ENCODE results near the gene EXPH5. TPM values are rescaled to one million over a fixed set of nuclear protein-coding genes. Genes with fewer than 3 reads are reported as not detected.

EXPH5 gene
- total and polyA plus RNA-seq, 2 donors (not counting 3 experiments of a cell fraction or from before 2014, with no cell fraction given): 0.03 to 0.09 TPM

GRCh38 chr11:108569896-108570295 lies 23.7 kb downstream of the EXPH5 start:
- Histone ChIP-seq H3K36me3 (ENCODE audit: control insufficient read depth in 2 of 2, extremely low read depth in 1 of 2, insufficient read depth in 2 of 2, low read length in 2 of 2) (no peaks in the 10 kb centered on the region), H3K4me3 (replicated peaks in 1 of 3; ENCODE audit: insufficient read depth in 1 of 3, low read depth in 1 of 3, low read length in 3 of 3) (no peak overlapping the region), H3K4me1 (ENCODE audit: control insufficient read depth, extremely low read depth, insufficient read depth, low read length) (no peaks in the 10 kb centered on the region), H4K20me1 (replicated peaks; ENCODE audit: control insufficient read depth, extremely low read depth, insufficient read depth, low read length) (no peaks in the 10 kb centered on the region), H3K9ac (replicated peaks; ENCODE audit: extremely low read depth, insufficient read depth, low read length) (no peak overlapping the region), H3K27ac (ENCODE audit: insufficient read depth, low read depth, low read length) (no peak overlapping the region), H3K79me2 (ENCODE audit: control insufficient read depth, insufficient read depth, low read length) (no peaks in the 10 kb centered on the region), H2AFZ (ENCODE audit: low read depth, low read length) (no peak overlapping the region), H3K4me2 (ENCODE audit: insufficient read depth, low read length) (no peak overlapping the region), H3K9me1 (replicated peaks; ENCODE audit: control insufficient read depth, extremely low read depth, insufficient read depth, low read length) (no peaks in the 10 kb centered on the region), H3K9me3 (replicated peaks; ENCODE audit: control insufficient read depth, insufficient read depth, low read length) (no peaks in the 10 kb centered on the region), H3K27me3 (ENCODE audit: control insufficient read depth in 2 of 2, insufficient read depth in 2 of 2, low read length in 2 of 2) (no peaks in the 10 kb centered on the region)
- CTCF ChIA-PET: interaction anchor here (1.5 kb wide), 1 partner anchor 19 kb away, joined by 5 read pairs; no protein-coding TSS in a partner anchor
- no peak for DNase-seq (ENCODE audit: low read depth, low spot score)
- no peak for FAIRE-seq
- intact Hi-C loops (cut with micrococcal nuclease): no loop called here
- TF ChIP-seq MYC (IDR thresholded peaks at IDR 0.05; ENCODE audit: low read depth, low read length) (no peak), GATA2 (IDR thresholded peaks at IDR 0.05; ENCODE audit: insufficient read depth, insufficient read length, low read depth, low read length) (no peak)
- dilution Hi-C loops (cut with MboI; ENCODE audit: extremely low pct_ligation_motif_present, low sequenced_read_pairs): no loop called here
- BruUV-seq (replicated peaks): no TSS peak
- POLR2A ChIA-PET: no interaction called here

DNA sequence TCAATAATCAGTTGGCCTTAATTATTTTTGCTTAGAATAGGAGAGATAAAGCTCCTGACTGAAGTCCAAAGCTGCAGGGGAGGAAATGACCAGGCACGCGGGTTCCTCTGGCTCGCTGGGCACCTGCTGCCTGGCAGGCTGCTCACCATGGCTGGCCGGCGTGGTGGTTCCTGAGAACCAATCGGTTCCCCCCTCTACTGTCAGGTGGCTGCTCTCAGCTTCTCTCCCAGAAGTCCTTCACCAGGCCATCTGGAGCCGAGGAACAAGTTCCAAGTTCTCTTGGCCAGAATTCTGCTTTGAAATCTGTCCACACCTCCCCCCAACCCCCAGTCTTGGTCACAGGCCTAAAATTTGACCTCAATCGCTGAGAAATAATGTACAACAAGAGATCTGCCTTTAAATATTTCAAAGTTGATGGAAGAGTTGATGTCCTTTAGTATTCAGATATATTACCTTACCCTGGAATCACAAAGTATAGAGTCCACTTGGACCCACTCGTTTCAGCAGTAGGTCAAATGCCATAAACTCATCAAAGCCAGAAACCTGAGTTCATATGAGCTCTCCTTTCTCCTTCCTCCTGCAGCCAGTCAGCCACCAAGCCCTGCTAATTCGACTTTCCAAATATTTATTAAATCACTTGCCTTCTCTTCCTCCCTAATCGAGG lies 25.2 kb downstream of the EXPH5 start:
- Histone ChIP-seq H3K9me1 (replicated peaks; ENCODE audit: control insufficient read depth, extremely low read depth, insufficient read depth, low read length) (no peaks in the 10 kb centered on the region), H3K4me2 (ENCODE audit: insufficient read depth, low read length) (no peak overlapping the region), H3K9me3 (replicated peaks; ENCODE audit: control insufficient read depth, insufficient read depth, low read length) (no peaks in the 10 kb centered on the region), H3K9ac (replicated peaks; ENCODE audit: extremely low read depth, insufficient read depth, low read length) (no peak overlapping the region), H3K4me1 (ENCODE audit: control insufficient read depth, extremely low read depth, insufficient read depth, low read length) (no peaks in the 10 kb centered on the region), H4K20me1 (replicated peaks; ENCODE audit: control insufficient read depth, extremely low read depth, insufficient read depth, low read length) (no peaks in the 10 kb centered on the region), H3K27me3 (ENCODE audit: control insufficient read depth in 2 of 2, insufficient read depth in 2 of 2, low read length in 2 of 2) (no peaks in the 10 kb centered on the region), H3K27ac (ENCODE audit: insufficient read depth, low read depth, low read length) (no peak overlapping the region), H3K36me3 (ENCODE audit: control insufficient read depth in 2 of 2, extremely low read depth in 1 of 2, insufficient read depth in 2 of 2, low read length in 2 of 2) (no peaks in the 10 kb centered on the region), H3K4me3 (replicated peaks in 1 of 3; ENCODE audit: insufficient read depth in 1 of 3, low read depth in 1 of 3, low read length in 3 of 3) (no peak overlapping the region), H3K79me2 (ENCODE audit: control insufficient read depth, insufficient read depth, low read length) (no peaks in the 10 kb centered on the region), H2AFZ (ENCODE audit: low read depth, low read length) (no peak overlapping the region)
- dilution Hi-C loops (cut with MboI; ENCODE audit: extremely low pct_ligation_motif_present, low sequenced_read_pairs): no loop called here
- ChIA-PET POLR2A (no interaction called here), CTCF (no interaction called here)
- BruUV-seq (replicated peaks): no TSS peak
- intact Hi-C loops (cut with micrococcal nuclease): no loop called here
- DNase-seq (ENCODE audit: low read depth, low spot score) (no peak), FAIRE-seq (no peak)
- TF ChIP-seq JUN (IDR thresholded peaks at IDR 0.05; ENCODE audit: borderline replicate concordance, insufficient read depth, insufficient read length, low read depth) (no peak), MYC (IDR thresholded peaks at IDR 0.05; ENCODE audit: low read depth, low read length) (no peak), FOS (IDR thresholded peaks at IDR 0.05; ENCODE audit: borderline replicate concordance, insufficient read depth, low read length) (no peak), GATA2 (IDR thresholded peaks at IDR 0.05; ENCODE audit: insufficient read depth, insufficient read length, low read depth, low read length) (no peak), CTCF (IDR thresholded peaks at IDR 0.05; ENCODE audit: extremely low read depth in 1 of 2, insufficient read depth in 1 of 2, low read depth in 1 of 2, low read length in 2 of 2) (no peak), POLR2AphosphoS5 (IDR thresholded peaks at IDR 0.05; ENCODE audit: insufficient read depth, low read depth, low read length) (no peak), MAX (IDR thresholded peaks at IDR 0.05; ENCODE audit: insufficient read depth, insufficient read length) (no peak), EZH2 (IDR thresholded peaks at IDR 0.05; ENCODE audit: borderline replicate concordance, low read depth, low read length, severe bottlenecking) (no peak), POLR2A (IDR thresholded peaks at IDR 0.05; ENCODE audit: low read depth, low read length) (no peak)
